GM19043 (cell line): ENCODE measurements around the gene PCDHB5.
"Not testable (repeated sequence)": the region's sequence is repeated elsewhere in the genome, so short reads cannot be mapped to it uniquely, and the experiment has no call there.

Experiments used
- ATAC-seq: cut with Tn5 transposase; IDR thresholded peaks from one replicate; pipeline ENCODE4 v1.9.1; 2021; ENCODE audit warnings: low read depth; ENCODE audit not compliant: unreplicated experiment

The PCDHB5 gene

GRCh38 chr5:141151632-141152031 is 16.6 kb downstream of the PCDHB5 start:
- ATAC-seq: not testable (repeated sequence)

GRCh38 chr5:141152096-141152495 is 17.1 kb downstream of the PCDHB5 start:
- not testable (repeated sequence) for ATAC-seq

- ATAC-seq: no peak
These were observed 20.8 kb downstream of the PCDHB5 start for GRCh38 chr5:141155540-141156374.

- ATAC-seq: not testable (repeated sequence)
These were observed 22.4 kb downstream of the PCDHB5 start for GRCh38 chr5:141157356-141157755.

GRCh38 chr5:141157901-141158300 is 22.9 kb downstream of the PCDHB5 start:
- ATAC-seq: not testable (repeated sequence)

- ATAC-seq: no peak
These were observed 37.6 kb downstream of the PCDHB5 start, which contains the start of gene PCDHB7 for GRCh38 chr5:141172381-141173204. TSS of gene PCDHB7 (plus strand) at chr5:141172644. CDS start at chr5:141172836, 192 bp downstream.

GRCh38 chr5:141174291-141175104 is 39.5 kb downstream of the PCDHB5 start:
- not testable (repeated sequence) for ATAC-seq

- ATAC-seq: no peak
These were observed 40.9 kb downstream of the PCDHB5 start for GRCh38 chr5:141175933-141176332.

- not testable (repeated sequence) for ATAC-seq
These were observed 42.7 kb downstream of the PCDHB5 start, which contains the start of gene PCDHB8 for GRCh38 chr5:141177577-141178191. TSS of gene PCDHB8 (plus strand) at chr5:141177790. CDS start at chr5:141178035, 245 bp downstream.

GRCh38 chr5:141179371-141179770 is 44.4 kb downstream of the PCDHB5 start:
- ATAC-seq: not testable (repeated sequence)

- not testable (repeated sequence) for ATAC-seq
These were observed 44.9 kb downstream of the PCDHB5 start for GRCh38 chr5:141179876-141180275.

GRCh38 chr5:141180313-141180712 is 45.3 kb downstream of the PCDHB5 start:
- ATAC-seq: no peak

GRCh38 chr5:141182248-141182647 is 47.2 kb downstream of the PCDHB5 start, which contains the start of gene PCDHB16:
TSS of gene PCDHB16 (plus strand) at chr5:141182387. CDS start at chr5:141182560, 173 bp downstream.
- ATAC-seq: no peak

GRCh38 chr5:141184117-141184855 is 49.3 kb downstream of the PCDHB5 start:
- not testable (repeated sequence) for ATAC-seq

GRCh38 chr5:141186897-141187512 is 52.0 kb downstream of the PCDHB5 start, which contains the start of gene PCDHB9:
TSS of gene PCDHB9 (plus strand) at chr5:141187161. CDS start at chr5:141187319, 158 bp downstream.
- no peak for ATAC-seq
